Fibroblast of the aortic adventitia (primary cell): ENCODE measurements around the gene LUC7L2. TPM values are rescaled to one million over a fixed set of nuclear protein-coding genes. Genes with fewer than 3 reads are reported as not detected.

Source experiments
- DNase-seq: peaks from one replicate; pipeline ENCODE4 v3.0.0-alpha.2; 2010; ENCODE audit warnings: low read depth
- H3K4me3 ChIP-seq: 2 replicates; pipeline ENCODE4 v1.5.1; 2011; ENCODE audit warnings: low read depth, mild to moderate bottlenecking, control low read depth, low read length, moderate library complexity
- CTCF ChIP-seq: IDR thresholded peaks from 2 replicates; pipeline ENCODE4 v1.5.1; 2011; ENCODE audit warnings: mild to moderate bottlenecking, low read length, control low read depth, inconsistent platforms; ENCODE audit not compliant: insufficient read depth
- total RNA-seq: library from RNA; depleted of rRNA; stranded (reverse); fragments of >200 nt; gene quantifications from 2 replicates; pipeline ENCODE4 v1.2.3, GENCODE V29; 2012; ENCODE audit warnings: low replicate concordance

The LUC7L2 gene
- total RNA-seq, 1 donor: 58.5 TPM

GRCh38 chr7:139430443-139430842 is 70.7 kb downstream of the LUC7L2 start:
- TF ChIP-seq CTCF: no peak
- H3K4me3 ChIP-seq: no peak overlapping the region

GRCh38 chr7:139431010-139431409 is 71.3 kb downstream of the LUC7L2 start:
- no peak for DNase-seq
- H3K4me3 ChIP-seq: no peak overlapping the region
- no peak for TF ChIP-seq CTCF

More at GRCh38 chr7:139430443-139430842, 70.7 kb downstream of the LUC7L2 start:
- no peak for DNase-seq

- no peak overlapping the region for H3K4me3 ChIP-seq
- no peak for TF ChIP-seq CTCF
- DNase-seq: peak; percentile 16
These were observed 71.8 kb downstream of the LUC7L2 start for GRCh38 chr7:139431459-139431858.

- TF ChIP-seq CTCF: no peak
- DNase-seq: no peak
- H3K4me3 ChIP-seq: no peak overlapping the region
These were observed 77.1 kb downstream of the LUC7L2 start for GRCh38 chr7:139436806-139437205.

GRCh38 chr7:139439375-139439774 is 79.7 kb downstream of the LUC7L2 start:
- no peak for DNase-seq
- no peak overlapping the region for H3K4me3 ChIP-seq
- TF ChIP-seq CTCF: no peak

- DNase-seq: no peak
- TF ChIP-seq CTCF: no peak
- H3K4me3 ChIP-seq: no peak overlapping the region
These were observed 82.3 kb downstream of the LUC7L2 start for GRCh38 chr7:139441961-139442360.
